Large intestine (tissue), 3 donors: ENCODE data around the gene SEC11C. TPM values are rescaled to one million over a fixed set of nuclear protein-coding genes. Genes with fewer than 3 reads are reported as not detected.

Experiments used
- DNase-seq, 2 donors: peaks; one replicate each; pipeline versions ENCODE4 v3.0.0 to v3.0.0-alpha.2; 2013
- H3K27ac ChIP-seq: one replicate; pipeline ENCODE4 v1.5.1; 2013; ENCODE audit warnings: low read length
- H3K27me3 ChIP-seq: 2 replicates; pipeline ENCODE4 v1.6.1; 2013; ENCODE audit warnings: low read length; ENCODE audit not compliant: control insufficient read depth, insufficient read depth
- H3K36me3 ChIP-seq: 2 replicates; pipeline ENCODE4 v1.6.1; 2013; ENCODE audit warnings: low read length; ENCODE audit not compliant: control insufficient read depth, insufficient read depth
- H3K4me1 ChIP-seq: one replicate; pipeline ENCODE4 v1.6.1; 2013; ENCODE audit warnings: low read length; ENCODE audit not compliant: control insufficient read depth, insufficient read depth
- H3K4me3 ChIP-seq: one replicate; pipeline ENCODE4 v1.5.1; 2013; ENCODE audit warnings: low read length
- H3K9me3 ChIP-seq: one replicate; pipeline ENCODE4 v1.6.1; 2013; ENCODE audit warnings: mild to moderate bottlenecking, low read depth, low read length, moderate library complexity; ENCODE audit not compliant: control insufficient read depth
- WGBS: methylation state at CpG from one replicate; pipeline ENCODE4 v1.1.5; 2013; ENCODE audit warnings: low lambda C conversion rate; ENCODE audit not compliant: insufficient coverage; 5-methylcytosine and 5-hydroxymethylcytosine counted together
- polyA plus RNA-seq: library from polyadenylated mRNA; unstranded; fragments of 120-200 nt; gene quantifications from one replicate; pipeline ENCODE4 v1.2.1, GENCODE V29; 2013

SEC11C gene
- polyA plus RNA-seq, 1 donor, result 114 TPM

DNA sequence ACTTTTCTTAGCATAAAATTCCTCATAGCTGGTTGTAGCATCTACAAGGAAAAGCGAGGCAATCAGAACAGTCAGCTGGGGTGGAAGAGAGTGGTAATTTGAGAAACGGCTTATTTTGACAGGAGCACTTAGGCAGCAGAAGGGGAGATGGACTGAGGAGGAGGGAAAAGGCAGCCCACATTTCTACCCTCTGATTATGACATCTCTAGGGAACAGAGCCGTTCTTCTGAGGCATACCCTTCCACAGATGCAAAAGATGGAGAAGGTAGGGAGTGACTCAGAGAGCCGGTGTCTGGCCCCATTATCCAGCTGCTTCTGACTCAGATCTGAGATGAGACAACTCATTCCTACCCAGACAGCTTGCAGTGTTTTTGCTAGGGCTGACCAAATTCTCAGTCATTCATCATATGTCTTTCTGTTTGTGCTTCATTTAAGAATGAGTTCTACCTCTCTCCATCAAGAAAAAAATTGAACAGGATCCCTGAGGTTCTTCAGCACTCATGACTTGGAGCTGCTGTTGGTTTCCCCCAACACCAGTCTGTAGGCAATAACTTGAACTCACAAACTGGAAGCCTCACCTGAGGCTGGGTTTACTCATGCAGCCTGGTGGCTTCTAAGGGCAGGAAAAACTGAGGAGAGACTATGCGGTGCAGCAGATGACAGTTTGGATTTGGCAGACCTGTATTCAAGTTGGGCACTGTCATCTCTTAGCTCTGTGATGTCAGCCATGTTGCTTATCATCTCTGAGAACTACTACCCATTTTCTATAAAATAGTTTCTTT lies 15.9 kb upstream of the SEC11C start:
- no peak for DNase-seq
- no peaks in the 10 kb centered on the region for H3K9me3 ChIP-seq
- H3K27ac ChIP-seq, result no peak overlapping the region
- peaks cover 18% of the 10 kb centered on the region for H3K27me3 ChIP-seq
- no CpG with 5 or more reads among the region's 5 CpGs for WGBS
- H3K4me3 ChIP-seq, result no peak overlapping the region
- H3K4me1 ChIP-seq, result no peaks in the 10 kb centered on the region
- no peaks in the 10 kb centered on the region for H3K36me3 ChIP-seq

DNA sequence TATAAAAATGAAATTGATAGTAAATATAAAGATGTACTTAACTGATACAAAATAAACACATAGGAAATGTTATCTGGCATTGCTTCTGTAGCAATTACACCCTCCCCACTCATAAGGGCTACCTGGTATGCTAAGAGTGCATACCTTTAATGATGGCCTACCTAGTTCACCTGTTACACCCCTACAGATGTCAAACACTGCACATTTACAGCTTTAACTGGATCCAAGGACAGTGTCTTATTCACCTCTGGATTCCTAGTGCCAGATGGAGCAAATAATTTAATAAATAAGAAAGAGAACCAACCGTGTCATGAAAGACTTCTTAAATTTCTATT lies 15.3 kb upstream of the SEC11C start:
- no peak overlapping the region for H3K4me3 ChIP-seq
- no peak overlapping the region for H3K27ac ChIP-seq
- no peaks in the 10 kb centered on the region for H3K36me3 ChIP-seq
- peaks cover 21% of the 10 kb centered on the region for H3K27me3 ChIP-seq
- WGBS, result no CpG with 5 or more reads among the region's 1 CpG
- DNase-seq, result no peak
- H3K4me1 ChIP-seq, result no peaks in the 10 kb centered on the region
- H3K9me3 ChIP-seq, result no peaks in the 10 kb centered on the region

GRCh38 chr18:59127047-59127446 lies 12.6 kb upstream of the SEC11C start:
- Histone ChIP-seq H3K36me3 (no peaks in the 10 kb centered on the region), H3K27me3 (peaks cover 41% of the 10 kb centered on the region), H3K4me3 (no peak overlapping the region), H3K4me1 (no peaks in the 10 kb centered on the region), H3K9me3 (no peaks in the 10 kb centered on the region), H3K27ac (no peak overlapping the region)
- WGBS, result no CpG with 5 or more reads among the region's 6 CpGs
- DNase-seq, result no peak

- Histone ChIP-seq H3K4me1 (no peaks in the 10 kb centered on the region), H3K36me3 (no peaks in the 10 kb centered on the region), H3K27ac (no peak overlapping the region), H3K9me3 (no peaks in the 10 kb centered on the region), H3K4me3 (no peak overlapping the region), H3K27me3 (peaks cover 52% of the 10 kb centered on the region)
- no CpG with 5 or more reads among the region's 4 CpGs for whole genome bisulfite sequencing
- no peak for DNase-seq
Observed at GRCh38 chr18:59129951-59130703, 9.6 kb upstream of the SEC11C start.

DNA sequence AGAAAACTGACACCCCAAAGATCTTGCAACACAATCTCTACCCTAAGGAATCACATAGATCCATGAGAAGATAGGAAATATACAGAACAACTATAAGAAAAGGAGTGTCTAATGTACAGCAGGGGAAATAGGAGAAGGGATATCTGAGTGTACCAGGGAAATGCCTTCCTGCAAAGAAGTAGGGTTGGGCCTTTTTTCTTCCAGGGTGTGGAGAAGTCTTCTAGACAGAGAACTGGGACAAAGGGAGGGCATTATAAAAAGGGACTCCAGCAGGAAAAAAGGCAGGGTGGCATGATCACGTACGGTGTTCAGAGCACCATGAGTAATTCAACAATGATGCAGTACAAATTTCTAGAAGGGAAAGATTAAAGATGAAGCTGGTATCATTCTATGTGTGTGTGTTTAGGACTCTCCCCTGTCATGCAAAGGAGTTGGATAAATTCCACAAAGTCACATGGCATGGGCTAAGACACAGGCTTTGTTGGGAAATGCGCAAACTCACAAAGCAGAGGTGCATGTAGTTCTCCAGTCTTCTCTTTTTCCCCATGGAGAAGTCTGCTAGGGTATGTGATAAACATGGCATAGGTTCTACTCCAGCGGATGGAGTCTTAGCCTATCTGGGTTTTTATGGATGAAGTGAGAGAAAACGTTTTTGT lies 6.7 kb upstream of the SEC11C start:
- H3K9me3 ChIP-seq, result no peaks in the 10 kb centered on the region
- H3K36me3 ChIP-seq, result no peaks in the 10 kb centered on the region
- peaks cover 51% of the 10 kb centered on the region for H3K27me3 ChIP-seq
- no peak overlapping the region for H3K27ac ChIP-seq
- no peak for DNase-seq
- no peaks in the 10 kb centered on the region for H3K4me1 ChIP-seq
- WGBS, result 100% methylated on average over 1 of the region's 5 CpGs
- no peak overlapping the region for H3K4me3 ChIP-seq

GRCh38 chr18:59139291-59139614 lies 431 bp upstream of the SEC11C start:
- DNase-seq, result peak in 1 of 2 donors; percentile 81
- Histone ChIP-seq H3K4me1 (peaks cover 10% of the 10 kb centered on the region), H3K27me3 (peaks cover 14% of the 10 kb centered on the region), H3K9me3 (no peaks in the 10 kb centered on the region), H3K4me3 (peak overlapping the region; percentile 82), H3K27ac (peak overlapping the region; percentile 89), H3K36me3 (no peaks in the 10 kb centered on the region)
- no CpG with 5 or more reads among the region's 15 CpGs for WGBS

- 0% methylated on average over 1 of the region's 16 CpGs for WGBS
- Histone ChIP-seq H3K4me3 (peak overlapping the region; percentile 82), H3K27me3 (peaks cover 6% of the 10 kb centered on the region), H3K27ac (peak overlapping the region; percentile 89), H3K36me3 (no peaks in the 10 kb centered on the region), H3K9me3 (no peaks in the 10 kb centered on the region), H3K4me1 (peaks cover 10% of the 10 kb centered on the region)
- peak in 1 of 2 donors; percentile 9 for DNase-seq
Observed at GRCh38 chr18:59140302-59140885, 710 bp downstream of the SEC11C start.

GRCh38 chr18:59141294-59142068 lies 1.8 kb downstream of the SEC11C start:
- Histone ChIP-seq H3K27ac (no peak overlapping the region), H3K4me1 (peaks cover 10% of the 10 kb centered on the region), H3K9me3 (no peaks in the 10 kb centered on the region), H3K4me3 (no peak overlapping the region), H3K36me3 (no peaks in the 10 kb centered on the region), H3K27me3 (peaks cover 4% of the 10 kb centered on the region)
- peak; percentile 9 to 45 for DNase-seq
- WGBS, result no CpG with 5 or more reads among the region's 1 CpG

DNA sequence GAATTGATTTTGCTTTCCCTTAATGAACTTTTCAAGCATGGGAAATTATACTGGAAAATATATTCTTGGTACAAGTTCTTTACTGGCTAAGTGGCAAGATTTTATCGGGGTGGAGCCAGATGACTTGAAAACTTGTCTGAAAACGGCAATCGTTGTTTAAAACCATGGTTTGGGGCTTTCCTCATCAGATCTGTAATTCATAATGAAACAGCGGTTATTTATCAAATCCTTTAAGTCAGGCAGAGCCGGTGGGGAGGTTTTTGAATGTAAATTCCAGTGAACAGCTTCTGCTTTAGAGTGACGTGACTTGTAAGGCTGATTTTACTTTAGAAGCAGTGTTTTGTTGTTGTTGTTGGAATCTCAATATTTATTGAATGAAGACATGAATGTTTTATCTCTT lies 2.6 kb downstream of the SEC11C start:
- Histone ChIP-seq H3K9me3 (no peaks in the 10 kb centered on the region), H3K27ac (no peak overlapping the region), H3K4me1 (peaks cover 10% of the 10 kb centered on the region), H3K27me3 (peaks cover 4% of the 10 kb centered on the region), H3K4me3 (no peak overlapping the region), H3K36me3 (no peaks in the 10 kb centered on the region)
- no peak for DNase-seq
- WGBS, result 79% methylated on average over 3 of the region's 6 CpGs
